Measurements from ENCODE around the gene GOLGA6L7.
"Not testable (repeated sequence)": the region's sequence is repeated elsewhere in the genome, so short reads cannot be mapped to it uniquely, and the experiment has no call there.

The GOLGA6L7 gene

DNA sequence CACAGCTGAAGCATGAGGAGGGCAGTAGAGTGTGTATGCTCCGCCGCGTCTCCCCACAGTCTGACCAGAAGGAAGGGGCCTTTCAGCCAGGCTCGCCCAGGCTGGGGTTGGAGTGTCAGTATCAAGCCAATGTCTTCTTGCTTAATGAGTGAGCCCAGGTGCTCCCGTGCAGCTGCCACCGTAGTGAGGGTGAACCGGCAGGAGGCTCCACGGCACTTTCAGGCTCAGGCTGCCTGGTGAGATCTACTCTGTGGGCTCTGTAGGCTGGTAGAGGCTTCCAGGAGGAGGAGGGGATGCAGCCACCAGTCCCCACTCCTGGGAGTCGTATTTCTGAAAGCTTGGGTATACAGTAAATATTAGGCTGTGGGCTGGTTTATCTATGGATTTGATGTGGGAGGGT, 8.2 kb downstream of the GOLGA6L7 start:
- not testable (repeated sequence) for DNase-seq

DNA sequence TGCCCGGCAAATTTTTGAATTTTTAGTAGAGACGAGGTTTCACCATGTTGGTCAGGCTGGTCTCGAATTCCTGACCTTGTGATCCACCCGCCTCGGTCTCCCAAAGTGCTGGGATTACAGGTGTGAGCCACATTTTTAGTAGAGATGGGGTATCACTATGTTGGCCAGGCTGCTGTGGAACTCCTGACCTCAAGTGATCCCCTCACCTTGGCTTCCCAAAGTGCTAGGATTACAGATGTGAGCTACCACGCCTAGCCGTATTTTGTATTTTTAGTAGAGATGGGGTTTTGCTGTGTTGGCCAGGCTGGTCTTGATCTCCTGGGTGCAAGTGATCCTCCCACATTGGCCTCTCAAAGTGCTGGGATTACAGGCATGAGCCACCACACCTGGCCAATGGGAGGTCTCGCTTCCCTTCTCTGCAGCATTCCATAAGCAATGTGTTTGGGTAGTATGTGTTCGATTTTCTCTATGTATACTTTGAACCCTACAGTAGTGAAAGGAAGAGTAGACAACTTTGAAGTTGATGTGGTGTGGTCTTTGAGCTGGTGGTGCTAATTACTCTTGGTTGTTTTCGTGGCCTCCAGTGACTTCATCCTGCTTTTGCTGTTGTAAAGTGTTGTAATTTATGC, 13.4 kb downstream of the GOLGA6L7 start:
- DNase-seq = not testable (repeated sequence)

- not testable (repeated sequence) for DNase-seq
These were observed 16.4 kb downstream of the GOLGA6L7 start for GRCh38 chr15:28831897-28832587.

GRCh38 chr15:28821420-28821819, 27.0 kb downstream of the GOLGA6L7 start:
- not testable (repeated sequence) for DNase-seq

GRCh38 chr15:28819930-28820295, 28.5 kb downstream of the GOLGA6L7 start:
- not testable (repeated sequence) for DNase-seq

DNA sequence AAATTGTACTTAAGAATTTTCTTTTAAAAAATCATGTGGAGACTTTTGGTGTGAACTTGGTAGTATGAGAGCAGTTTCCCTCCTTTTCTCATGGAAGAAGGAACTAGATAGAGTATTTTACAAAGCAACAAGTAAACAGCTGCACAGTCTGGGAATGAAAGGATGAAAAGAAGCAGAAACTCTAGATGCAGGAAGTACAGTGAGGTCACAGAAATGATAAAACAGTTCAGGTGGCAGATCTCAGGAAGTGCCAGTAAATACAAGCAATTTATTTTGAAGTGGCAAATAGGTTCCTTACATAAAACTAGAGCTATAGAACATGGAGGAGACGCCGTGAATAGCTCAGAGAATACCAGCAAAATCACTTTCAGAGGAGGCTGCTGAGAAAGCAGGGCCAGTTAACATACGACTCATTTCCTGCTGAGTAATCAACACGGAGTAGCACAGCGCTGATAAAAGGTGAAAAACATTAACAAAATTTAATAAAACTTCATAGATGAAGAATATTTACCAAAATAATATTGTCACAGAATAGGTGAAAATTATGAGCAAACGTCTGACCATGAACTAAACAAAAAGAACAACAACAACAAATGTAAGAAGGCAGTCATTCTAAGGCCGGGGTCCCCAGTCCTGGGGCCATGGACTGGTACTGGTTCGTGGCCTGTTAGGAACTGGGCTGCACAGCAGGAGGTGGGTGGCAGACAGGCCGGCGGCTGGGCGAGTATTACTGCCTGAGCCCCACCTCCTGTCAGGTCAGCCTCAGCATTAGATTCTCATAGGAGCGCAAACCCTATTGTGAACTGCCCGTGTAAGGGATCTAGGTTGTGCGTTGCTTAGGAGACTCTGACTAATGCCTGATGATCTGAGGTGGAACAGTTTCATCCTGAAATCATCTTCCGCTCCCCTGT, 29.2 kb downstream of the GOLGA6L7 start:
- DNase-seq = not testable (repeated sequence)

GRCh38 chr15:28818168-28818567, 30.3 kb downstream of the GOLGA6L7 start:
- DNase-seq = not testable (repeated sequence)

- not testable (repeated sequence) for DNase-seq
These were observed 34.4 kb downstream of the GOLGA6L7 start for GRCh38 chr15:28814059-28814458.

- DNase-seq = not testable (repeated sequence)
These were observed 35.1 kb downstream of the GOLGA6L7 start for GRCh38 chr15:28813392-28813791.

DNA sequence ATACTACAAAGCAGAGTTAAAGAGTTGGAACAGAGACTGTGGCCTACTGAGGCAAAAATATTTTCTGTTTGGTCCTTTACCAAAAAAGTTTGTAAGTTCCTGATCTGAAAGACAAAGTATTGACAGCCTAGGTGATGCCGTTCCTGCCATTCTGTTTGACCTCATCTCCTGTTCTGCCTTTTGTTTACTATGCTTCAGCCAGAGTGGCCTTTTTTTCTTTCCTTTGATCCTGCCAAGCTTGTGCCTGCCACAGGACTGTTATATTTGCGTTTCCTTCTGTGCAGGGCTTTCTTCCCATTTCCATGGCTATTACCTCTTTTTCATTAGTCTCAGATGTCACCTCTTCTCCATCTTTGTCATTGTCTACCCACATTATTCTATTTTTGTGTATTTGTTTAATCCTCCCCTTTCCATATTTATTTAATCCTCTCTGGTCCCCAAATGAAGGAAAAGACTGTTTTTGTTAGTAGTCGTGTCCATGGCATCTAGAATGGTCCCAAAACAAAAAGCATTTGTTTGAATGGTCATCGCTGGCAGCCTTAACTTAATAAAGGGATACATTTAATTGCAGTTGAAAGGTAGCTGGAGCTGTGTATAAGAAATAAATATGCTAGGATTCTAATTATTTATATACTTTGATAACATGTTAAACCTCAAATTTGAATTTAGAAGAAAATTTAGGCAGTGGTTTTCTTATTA, 36.4 kb downstream of the GOLGA6L7 start:
- not testable (repeated sequence) for DNase-seq

DNA sequence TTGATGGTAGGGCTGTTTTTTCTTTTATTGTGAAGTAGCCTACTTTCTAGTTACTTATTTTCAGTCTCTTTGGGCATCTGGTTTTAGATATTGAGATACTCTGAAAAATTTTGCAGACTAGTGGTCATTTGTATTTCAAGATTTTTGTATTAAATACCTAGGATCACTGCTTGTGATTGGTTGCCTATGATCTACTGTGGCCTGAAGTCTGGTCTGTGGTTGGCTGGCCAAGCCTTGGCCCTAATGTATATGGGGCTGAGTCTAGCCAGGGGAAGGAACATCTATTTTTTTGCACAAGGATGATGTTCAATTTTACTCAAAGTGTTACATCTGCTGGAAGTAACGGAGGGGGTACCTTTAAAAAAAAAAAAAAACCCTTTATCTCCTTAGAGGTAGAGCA, 38.0 kb downstream of the GOLGA6L7 start:
- DNase-seq = not testable (repeated sequence)

DNA sequence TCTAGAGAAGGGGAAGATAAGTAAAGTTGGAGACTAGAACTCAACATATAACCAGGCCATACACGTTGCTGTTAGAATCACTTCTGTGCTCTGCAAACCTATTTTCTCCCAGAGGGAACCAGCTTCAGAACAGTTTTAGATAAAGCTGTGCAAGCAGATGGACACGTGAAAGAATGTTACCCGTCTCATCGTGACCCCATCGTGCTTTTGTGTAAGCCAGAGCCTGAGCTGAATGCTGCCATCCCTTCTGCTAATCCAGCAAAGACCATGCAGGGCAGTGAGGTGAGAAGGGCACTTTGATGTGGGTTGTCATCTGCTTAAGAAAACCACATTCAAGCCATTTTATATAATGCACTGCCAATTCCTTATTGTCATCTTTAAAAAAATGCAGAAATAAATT, 40.3 kb downstream of the GOLGA6L7 start:
- DNase-seq = not testable (repeated sequence)

DNA sequence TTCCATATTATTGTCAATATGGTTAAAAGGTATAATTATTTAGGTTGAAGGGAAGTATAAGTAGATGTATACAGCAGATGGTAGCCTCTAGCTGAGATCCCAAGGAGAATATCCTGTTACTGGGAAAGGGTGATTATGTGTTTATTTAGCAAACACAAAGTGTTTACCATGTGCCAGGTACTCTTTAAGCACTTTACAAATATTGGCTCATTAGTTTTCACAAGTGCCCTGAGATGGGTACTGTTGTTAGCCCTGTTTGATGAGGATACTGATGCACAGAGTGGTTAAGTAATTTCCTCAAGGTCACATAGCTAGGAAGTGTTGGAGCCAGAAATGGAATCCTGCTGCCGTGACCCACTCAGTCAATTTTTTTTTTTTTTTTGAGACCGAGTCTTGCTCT, 48.1 kb downstream of the GOLGA6L7 start:
- DNase-seq = peak; percentile 66

GRCh38 chr15:28798234-28798633, 50.2 kb downstream of the GOLGA6L7 start:
- not testable (repeated sequence) for DNase-seq

GRCh38 chr15:28794231-28794630, 54.2 kb downstream of the GOLGA6L7 start:
- not testable (repeated sequence) for DNase-seq

All from NCI-H2029 treated with DMSO at 0.1 percent for 48 hours (cell line).